Endometrium (tissue), 2 donors: Measurements from ENCODE around the gene RPS21.

Source experiments
- FAIRE-seq: peaks from 2 replicates; lab custom pipeline; 2012; peaks lifted over from hg19 to GRCh38; lab: Jason Lieb, UNC
- donor health status: control.
- donor health status: control.

The RPS21 gene

DNA sequence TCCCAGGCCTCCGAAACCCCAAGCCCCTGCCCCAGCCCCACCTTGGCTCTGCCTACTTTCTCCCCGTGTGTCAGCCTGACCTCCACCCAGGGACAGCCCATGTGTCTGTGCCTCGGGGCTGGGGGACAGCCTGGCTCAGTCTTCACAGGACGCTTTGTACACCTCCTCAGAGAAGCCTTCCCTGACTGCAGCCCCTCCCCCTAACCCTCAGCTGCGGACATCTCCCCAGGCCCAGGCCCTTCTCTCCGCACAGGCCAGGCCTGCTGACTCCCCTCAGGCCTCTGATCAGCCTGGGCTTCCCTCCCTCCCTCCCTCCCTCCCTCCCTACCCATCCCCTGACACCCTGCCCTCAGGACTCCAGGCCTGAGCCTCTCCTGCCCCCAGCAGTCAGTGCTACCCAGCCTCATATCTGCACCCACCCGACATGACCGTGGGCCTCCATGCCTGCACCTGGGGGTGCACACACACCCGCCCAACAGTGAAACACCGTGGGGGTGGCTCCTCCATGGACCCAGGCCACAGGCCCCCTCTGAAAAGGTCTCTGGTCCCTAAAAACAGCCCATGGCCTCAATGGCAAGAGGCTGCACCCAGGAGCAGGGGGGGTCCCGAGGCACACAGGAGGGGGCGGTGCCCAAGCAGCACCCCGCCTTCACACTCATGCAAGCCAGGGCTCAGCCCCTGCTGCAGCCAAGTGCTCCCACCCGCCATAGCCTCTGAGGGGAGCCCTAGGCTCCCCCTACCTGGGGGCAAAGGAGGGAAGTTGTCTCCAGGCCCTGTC is 32.7 kb upstream of the RPS21 start:
- FAIRE-seq = no peak

- FAIRE-seq = no peak
These were observed 32.0 kb upstream of the RPS21 start for GRCh38 chr20:62354811-62355341.

GRCh38 chr20:62355516-62355877 is 31.4 kb upstream of the RPS21 start:
- FAIRE-seq = no peak

DNA sequence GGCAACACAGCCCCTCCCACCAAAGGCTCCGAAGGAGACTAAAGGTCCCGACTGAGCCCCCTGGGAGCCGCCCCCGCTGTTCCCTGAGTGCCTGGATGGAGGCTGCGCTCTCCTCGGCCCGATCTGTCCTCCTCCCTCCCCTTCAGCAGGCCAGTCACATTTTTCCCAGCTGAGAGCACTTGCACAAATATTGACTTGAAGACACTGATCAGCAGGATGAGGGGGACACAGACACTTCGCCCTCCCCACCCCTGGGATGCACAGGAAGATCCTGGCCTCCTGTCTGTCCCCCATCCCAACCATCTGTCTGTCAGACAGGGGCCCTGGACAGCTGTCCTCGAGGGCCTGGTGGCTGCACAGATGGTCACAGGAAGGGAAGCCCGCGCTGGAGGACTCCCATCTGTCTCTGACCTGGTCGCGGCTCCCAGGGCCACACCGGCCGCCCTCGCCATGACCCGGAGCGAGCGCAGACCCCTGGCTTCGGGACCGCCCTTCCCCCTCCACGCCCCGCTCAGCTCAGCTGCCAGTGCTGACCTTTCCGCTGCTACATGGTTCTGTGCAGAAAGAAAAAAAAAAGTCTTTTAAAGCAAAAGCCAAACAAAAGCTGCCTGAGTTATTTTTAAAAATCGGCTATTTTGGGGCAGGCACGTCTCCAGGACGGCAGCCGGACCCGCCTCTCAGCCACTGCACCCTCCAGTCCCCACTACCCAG is 30.9 kb upstream of the RPS21 start:
- FAIRE-seq = no peak

DNA sequence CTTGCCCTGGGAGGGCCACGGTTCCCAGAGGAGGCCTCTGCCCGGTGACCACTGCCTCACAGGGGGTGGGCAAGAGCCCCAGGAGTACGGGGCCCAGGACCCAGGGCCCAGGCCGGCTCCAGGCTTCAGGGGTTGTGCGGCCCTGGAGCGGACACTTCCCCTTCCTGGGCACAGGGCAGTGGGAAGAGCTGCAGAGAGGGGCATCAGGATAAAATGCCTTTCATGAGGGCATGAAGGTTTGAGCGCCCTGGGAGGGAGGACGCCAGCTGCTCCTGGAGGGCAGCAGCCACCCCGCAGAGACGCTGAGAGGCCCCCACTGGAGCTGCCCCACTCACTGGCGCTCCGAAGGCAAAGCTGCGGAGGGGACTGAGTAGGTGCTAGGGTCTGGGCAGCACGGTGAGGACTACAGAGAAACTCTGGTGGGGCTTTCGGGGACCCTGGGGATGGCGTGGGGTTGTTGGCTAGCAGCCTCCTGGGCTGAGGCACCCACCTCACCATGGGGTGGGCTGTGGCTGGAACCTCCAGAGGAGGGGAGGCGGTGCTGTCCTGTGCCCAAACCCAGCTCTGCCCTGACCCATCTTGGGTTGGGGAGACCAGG is 30.2 kb upstream of the RPS21 start:
- FAIRE-seq = no peak

- FAIRE-seq = no peak
These were observed 29.7 kb upstream of the RPS21 start for GRCh38 chr20:62357187-62357667.

- no peak for FAIRE-seq
These were observed 29.2 kb upstream of the RPS21 start for GRCh38 chr20:62357681-62358080.

DNA sequence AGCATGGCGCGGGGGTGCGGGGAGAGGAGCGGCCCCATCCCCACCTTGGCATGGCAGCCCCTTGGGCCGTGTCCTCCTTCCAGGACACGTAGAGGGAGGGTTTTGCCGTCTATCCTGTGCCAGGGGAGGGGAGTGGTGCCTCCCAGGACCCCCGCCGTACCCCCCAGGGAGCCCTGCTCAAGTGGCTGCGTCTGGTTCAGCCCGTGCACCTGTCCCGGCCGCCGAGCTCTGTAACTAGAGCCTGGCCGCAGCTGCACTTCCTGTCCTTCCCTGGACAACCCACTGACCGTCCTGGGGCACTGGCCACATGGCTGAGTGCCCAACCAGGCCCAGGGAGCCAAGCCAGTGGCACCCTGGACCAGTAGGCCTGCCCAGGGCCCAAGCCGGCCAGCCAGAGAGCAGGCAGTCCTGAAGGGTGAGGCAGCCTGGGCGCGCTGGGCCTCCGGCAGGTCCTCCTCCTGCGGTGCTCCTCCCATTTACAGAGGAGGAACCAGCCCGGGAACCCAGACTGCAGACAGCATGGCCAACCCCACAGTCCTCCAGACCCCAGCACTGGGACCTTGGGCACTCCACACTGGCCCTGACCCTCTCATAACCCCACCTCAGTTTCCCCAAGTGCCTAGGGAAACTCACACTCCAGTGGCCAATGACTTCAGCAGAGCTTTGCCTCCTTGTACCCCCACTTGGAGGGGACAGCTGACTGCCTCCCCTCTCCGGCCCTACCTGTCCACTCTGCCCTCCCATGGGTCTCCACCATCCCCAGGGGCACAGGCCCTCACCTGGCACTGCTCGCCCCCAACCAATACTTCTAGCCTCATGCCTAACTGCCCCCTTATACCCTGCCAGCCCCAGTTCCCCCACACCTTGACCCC is 28.5 kb upstream of the RPS21 start:
- FAIRE-seq = no peak

GRCh38 chr20:62359043-62359490 is 27.8 kb upstream of the RPS21 start:
- no peak for FAIRE-seq

GRCh38 chr20:62359491-62360121 is 27.3 kb upstream of the RPS21 start:
- FAIRE-seq = no peak

DNA sequence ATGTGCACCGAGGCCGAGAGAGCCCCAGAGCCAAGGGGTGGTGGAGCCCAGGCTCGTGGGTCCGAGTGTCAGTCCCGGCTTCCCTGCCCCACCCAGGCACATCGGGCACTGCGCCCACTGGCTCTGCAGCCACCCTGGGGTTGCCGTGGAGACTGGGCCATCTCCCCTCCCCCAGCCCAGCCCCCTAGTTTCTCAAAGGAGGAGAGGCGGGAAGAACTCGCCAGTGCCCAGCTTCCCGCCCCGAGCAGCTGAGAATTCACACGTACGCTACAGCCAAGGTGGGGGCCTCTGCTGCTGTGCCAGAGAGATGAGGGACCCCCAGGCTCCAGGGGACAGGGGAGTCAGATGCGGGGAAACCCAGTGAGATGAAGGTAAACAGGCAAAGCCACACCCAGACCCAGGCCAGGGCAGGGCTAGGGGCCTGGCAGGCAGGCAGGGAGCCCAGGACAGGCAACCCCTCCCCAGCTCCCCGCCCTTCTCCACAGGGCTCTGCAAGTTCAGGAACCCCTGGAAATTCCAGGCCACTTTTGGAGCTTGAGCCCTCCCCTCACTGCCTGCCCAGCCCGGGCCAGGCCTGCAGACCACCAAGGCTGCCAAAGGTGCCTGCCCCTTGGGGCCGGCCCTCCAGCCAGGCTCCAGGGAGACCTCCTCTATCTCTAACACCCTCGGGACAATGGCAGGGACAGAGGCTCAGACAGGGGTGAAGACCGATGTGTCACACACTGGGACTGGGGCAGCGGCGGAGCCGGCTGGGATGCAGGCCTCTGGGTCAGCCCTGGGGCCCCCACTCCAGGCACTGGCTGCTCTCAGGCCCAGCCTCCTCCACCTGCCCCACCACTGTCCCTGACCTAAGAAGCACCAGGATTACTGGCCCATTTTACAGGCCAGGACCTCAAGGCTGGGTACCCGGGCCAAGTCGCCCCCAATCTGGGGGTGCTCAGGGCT is 25.8 kb upstream of the RPS21 start:
- no peak for FAIRE-seq

DNA sequence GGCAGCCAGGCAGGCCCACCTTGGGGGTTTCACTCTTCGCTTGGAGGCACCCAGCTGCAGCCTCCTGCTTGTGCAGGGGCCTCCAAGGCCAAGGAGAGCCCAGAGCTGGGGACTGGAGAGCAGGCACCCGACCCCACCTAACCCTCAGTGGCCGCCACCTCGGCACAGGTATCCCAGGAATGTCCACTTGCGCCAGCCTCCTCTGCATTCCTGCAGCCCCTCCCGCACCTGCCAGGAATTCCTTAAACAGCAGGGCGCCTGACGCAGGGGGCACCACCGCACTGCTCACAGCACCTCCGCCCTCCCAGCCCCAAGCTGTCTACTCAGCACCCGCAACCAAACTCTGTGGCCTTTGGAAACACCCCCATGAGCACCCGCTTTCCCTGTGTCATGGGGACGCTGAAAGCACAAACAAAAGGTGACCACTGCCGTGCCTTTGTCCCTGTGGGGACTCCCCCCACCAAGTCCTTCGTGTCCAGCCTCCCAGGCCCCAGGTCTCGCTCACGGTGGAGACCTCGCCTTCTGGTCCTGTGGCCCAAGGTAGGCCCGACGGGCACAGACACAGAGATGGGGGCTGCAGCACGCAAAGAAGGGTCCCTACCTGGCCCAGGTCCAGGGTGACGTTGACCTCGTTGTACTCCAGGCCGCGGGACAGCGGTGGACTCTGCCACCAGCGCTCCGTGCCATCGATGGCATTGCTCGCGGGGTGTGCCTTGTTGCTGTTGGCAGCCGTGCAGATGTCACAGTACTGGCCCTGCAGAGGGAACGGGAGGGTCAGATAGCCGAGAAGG is 24.9 kb upstream of the RPS21 start:
- FAIRE-seq = no peak

DNA sequence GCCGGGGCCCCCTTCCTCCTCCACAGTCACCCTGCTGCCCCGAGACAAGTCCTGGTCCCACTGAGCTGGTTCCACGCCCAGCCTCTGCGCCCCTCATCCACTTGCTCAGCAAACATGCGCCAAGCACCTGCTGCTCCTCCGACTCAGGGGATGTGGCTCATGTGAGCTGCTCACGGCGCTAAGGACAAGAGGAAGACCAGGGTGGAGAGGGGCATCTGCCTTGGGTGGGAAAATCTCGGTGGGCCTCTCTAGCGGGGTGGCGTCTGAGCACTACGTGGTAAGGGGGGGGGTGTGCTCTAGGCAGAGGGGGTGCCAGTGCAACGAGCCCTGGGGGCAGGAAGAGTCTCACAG is 24.3 kb upstream of the RPS21 start:
- FAIRE-seq = no peak

DNA sequence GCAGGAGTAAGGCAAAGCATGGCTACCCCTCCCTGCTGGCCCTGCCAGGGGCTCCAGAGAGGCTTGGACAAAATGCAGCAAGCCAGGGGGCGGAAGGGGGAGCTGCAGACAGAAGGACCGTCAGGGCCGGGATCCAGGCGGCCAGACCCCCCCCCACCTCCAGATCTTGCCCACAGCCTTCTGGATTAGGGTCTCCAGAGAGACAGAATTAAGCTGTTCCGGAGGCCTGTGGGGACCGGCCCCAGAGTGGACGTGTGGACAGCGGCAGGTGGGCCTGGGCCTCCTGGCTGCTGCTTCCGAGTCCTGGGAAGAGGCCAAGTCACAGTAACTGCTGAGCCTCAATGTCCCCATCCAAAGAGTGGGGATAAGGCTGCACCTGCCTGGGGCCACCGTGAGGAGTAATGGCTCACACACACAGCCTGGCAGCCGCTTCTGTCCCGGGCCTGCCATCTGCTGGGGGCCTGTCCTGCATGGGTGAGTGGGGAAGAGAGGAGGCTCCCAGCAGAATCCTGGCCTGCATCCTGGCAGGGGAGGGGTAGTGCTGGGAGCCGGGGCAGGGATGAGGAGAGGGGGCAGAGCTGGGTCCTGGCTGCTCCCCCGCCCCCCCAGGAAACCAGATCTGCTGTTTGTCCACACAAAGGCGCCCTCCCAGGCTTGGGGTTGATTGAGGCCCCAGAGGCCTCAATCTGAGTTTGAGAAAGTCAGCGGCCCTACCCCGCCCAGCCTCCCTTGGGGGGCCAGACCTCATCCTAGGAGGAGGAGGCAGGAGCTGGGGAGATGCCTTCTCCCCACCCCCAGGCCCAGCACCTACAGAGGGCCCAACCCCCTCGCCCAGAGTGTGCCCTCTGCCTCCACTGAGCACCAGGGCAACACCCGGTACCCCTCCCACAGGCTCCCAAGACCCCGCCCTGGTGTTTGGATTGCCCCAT is 23.6 kb upstream of the RPS21 start:
- FAIRE-seq = no peak

GRCh38 chr20:62363920-62364851 is 22.7 kb upstream of the RPS21 start:
- FAIRE-seq = no peak

DNA sequence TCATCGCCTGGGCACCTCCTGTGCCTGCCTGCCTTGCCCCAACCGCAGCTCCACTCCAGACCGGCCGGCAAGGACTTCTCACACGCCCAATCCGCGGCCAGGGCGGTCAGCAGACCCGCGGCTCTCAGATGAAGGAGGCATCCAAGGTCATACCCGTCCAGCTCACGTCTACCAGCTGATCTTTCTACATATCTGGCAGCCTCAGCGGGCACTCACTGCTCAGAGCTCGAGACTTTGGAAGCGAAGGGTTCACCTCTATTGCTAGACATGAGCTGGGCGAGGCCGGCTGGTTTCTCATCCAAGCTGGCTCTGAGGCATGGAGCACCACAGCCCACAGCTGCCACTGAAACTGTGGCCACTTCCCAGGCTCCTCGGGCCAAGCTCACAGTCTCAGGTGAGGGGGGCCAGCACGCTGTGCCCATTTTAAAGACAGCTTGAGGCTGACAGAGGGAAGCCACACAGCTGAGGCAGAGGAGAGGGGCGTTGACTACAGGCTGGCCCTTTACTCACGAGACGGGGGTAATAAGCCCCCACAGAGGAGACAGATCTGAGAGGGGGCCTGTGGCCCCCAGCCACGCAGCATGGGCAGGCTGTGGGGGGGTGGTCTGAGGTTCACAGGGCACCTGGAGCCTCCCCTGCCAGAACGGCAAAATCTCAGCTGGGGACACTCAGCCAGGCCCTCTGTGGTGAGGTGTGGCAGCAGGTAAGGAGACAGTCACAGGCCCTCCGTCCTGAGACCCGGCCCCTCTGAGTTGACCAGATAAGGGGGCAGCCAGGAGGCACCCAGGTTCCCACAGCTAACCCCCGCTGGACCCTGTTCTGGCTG is 21.8 kb upstream of the RPS21 start:
- no peak for FAIRE-seq
